Measurements from ENCODE around the gene GTF3C5.

- TF ChIP-seq GATA3 (IDR thresholded peaks at IDR 0.05; ENCODE audit: low read depth, low read length), result no peak
- TF ChIP-seq GATA2 (IDR thresholded peaks at IDR 0.05; ENCODE audit: low read depth, low read length), result no peak
Measured at GRCh38 chr9:133004091-133004998, 26.5 kb upstream of the GTF3C5 start.

All from SH-SY5Y (cell line).